ENCODE data around the gene MACROD1. TPM values are rescaled to one million over a fixed set of nuclear protein-coding genes. Genes with fewer than 3 reads are reported as not detected.
A peak's percentile ranks its signal among the peaks of the same experiment; 100 is the strongest.

Gene MACROD1
- total and polyA plus RNA-seq, 9 of the 15 experiments (the other 6 are each of a cell fraction or from before 2014, with no cell fraction given) = 1.1 to 60.0 (median 26.4) TPM

DNA sequence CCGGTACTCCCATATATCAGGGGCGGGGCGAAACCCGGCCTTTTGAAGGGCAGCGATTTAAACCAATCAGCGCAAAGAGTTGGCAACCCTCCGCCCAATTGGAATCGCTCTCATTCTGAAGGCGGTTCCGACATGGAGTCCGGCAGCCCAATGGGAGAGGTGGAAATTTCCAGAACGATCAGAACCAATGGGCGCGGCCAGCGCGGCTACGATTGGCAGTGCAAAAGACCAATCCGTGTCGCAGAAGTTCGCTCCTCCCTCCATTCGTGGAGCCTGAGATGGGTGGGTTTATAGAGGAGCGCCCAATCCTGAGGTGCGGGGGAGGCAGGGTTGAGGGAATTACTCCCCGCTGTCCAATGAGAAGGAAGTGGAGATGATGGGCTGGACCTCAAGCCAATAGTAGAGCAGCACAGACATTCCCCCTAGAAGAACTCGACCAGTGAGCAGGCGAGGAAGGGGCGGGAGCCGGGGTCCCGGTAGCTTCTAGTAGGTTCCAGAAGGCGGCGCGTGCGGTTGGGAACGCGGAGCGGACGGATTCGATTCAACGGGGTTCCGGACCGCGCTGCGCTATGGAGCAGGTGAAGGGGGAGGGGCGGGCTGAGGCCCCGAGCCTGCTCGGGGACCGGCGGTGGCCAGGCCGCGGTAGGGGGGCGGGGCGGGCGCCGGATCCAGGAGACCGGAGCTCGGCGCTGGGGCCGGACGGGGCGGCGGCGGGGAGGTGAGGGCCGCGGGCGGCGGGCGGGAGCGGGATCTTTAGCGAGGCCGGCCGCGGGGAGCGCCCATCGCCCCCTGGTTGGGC is 20.0 kb upstream of the MACROD1 start, which contains the start of gene STIP1 (continued):
- no peak for TF ChIP-seq ZNF668 (CRISPR knock-in tag; IDR thresholded peaks at IDR 0.05)
- TF ChIP-seq MXI1 (IDR thresholded peaks at IDR 0.05; ENCODE audit: low read depth, low read length) = no peak; the same call in 1 of the 2 replicates
- TF ChIP-seq, protein P1, sequence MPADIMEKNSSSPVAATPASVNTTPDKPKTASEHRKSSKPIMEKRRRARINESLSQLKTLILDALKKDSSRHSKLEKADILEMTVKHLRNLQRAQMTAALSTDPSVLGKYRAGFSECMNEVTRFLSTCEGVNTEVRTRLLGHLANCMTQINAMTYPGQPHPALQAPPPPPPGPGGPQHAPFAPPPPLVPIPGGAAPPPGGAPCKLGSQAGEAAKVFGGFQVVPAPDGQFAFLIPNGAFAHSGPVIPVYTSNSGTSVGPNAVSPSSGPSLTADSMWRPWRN (IDR thresholded peaks at IDR 0.05; ENCODE audit: low read depth) = peak; percentile 47; the same call in 1 of the 2 replicates
- TF ChIP-seq POLR2B (IDR thresholded peaks at IDR 0.05; ENCODE audit: low read depth, partially characterized antibody) = peak; percentile 7
- TF ChIP-seq ZNF507 (tag; conservative IDR thresholded peaks at IDR 0.05) = no peak
- TF ChIP-seq NCOA2 (IDR thresholded peaks at IDR 0.05; ENCODE audit: partially characterized antibody in 2 of 2) = no peak
- TF ChIP-seq TEAD2 (tag; IDR thresholded peaks at IDR 0.05) = no peak; the same call in 1 of the 2 replicates
- no peak for TF ChIP-seq NFXL1 (CRISPR knock-in tag; IDR thresholded peaks at IDR 0.05)
- TF ChIP-seq ZNF124 (CRISPR knock-in tag; IDR thresholded peaks at IDR 0.05) = no peak
- TF ChIP-seq ARID2 (IDR thresholded peaks at IDR 0.05) = no peak
- no peak for TF ChIP-seq ZNF764 (CRISPR knock-in tag; IDR thresholded peaks at IDR 0.05; ENCODE audit: low read depth)
- TF ChIP-seq CEBPG (CRISPR knock-in tag; IDR thresholded peaks at IDR 0.05) = no peak
- TF ChIP-seq CEBPG (tag; conservative IDR thresholded peaks at IDR 0.05 in 1 of 2, IDR thresholded peaks at IDR 0.05 in 1 of 2) = no peak
- TF ChIP-seq, protein P2, sequence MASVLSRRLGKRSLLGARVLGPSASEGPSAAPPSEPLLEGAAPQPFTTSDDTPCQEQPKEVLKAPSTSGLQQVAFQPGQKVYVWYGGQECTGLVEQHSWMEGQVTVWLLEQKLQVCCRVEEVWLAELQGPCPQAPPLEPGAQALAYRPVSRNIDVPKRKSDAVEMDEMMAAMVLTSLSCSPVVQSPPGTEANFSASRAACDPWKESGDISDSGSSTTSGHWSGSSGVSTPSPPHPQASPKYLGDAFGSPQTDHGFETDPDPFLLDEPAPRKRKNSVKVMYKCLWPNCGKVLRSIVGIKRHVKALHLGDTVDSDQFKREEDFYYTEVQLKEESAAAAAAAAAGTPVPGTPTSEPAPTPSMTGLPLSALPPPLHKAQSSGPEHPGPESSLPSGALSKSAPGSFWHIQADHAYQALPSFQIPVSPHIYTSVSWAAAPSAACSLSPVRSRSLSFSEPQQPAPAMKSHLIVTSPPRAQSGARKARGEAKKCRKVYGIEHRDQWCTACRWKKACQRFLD (CRISPR knock-in tag; IDR thresholded peaks at IDR 0.05) = peak; percentile 78; the same call in 1 of the 2 replicates
- TF ChIP-seq ZNF253 (CRISPR knock-in tag; conservative IDR thresholded peaks at IDR 0.05) = no peak
- no peak for TF ChIP-seq HDAC1 (IDR thresholded peaks at IDR 0.05)
- TF ChIP-seq, protein P3, sequence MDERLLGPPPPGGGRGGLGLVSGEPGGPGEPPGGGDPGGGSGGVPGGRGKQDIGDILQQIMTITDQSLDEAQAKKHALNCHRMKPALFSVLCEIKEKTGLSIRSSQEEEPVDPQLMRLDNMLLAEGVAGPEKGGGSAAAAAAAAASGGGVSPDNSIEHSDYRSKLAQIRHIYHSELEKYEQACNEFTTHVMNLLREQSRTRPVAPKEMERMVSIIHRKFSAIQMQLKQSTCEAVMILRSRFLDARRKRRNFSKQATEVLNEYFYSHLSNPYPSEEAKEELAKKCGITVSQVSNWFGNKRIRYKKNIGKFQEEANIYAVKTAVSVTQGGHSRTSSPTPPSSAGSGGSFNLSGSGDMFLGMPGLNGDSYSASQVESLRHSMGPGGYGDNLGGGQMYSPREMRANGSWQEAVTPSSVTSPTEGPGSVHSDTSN (CRISPR knock-in tag; IDR thresholded peaks at IDR 0.05; ENCODE audit: low read depth) = peak; percentile 93
- TF ChIP-seq, protein P3 (tag; conservative IDR thresholded peaks at IDR 0.05; ENCODE audit: low read depth) = peak; percentile 100
- TF ChIP-seq GATA2 (CRISPR knock-in tag; IDR thresholded peaks at IDR 0.05) = no peak
- TF ChIP-seq, protein P4, sequence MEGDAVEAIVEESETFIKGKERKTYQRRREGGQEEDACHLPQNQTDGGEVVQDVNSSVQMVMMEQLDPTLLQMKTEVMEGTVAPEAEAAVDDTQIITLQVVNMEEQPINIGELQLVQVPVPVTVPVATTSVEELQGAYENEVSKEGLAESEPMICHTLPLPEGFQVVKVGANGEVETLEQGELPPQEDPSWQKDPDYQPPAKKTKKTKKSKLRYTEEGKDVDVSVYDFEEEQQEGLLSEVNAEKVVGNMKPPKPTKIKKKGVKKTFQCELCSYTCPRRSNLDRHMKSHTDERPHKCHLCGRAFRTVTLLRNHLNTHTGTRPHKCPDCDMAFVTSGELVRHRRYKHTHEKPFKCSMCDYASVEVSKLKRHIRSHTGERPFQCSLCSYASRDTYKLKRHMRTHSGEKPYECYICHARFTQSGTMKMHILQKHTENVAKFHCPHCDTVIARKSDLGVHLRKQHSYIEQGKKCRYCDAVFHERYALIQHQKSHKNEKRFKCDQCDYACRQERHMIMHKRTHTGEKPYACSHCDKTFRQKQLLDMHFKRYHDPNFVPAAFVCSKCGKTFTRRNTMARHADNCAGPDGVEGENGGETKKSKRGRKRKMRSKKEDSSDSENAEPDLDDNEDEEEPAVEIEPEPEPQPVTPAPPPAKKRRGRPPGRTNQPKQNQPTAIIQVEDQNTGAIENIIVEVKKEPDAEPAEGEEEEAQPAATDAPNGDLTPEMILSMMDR (IDR thresholded peaks at IDR 0.05 in 2 of 3, conservative IDR thresholded peaks at IDR 0.05 in 1 of 3; ENCODE audit: insufficient read depth in 2 of 3, low read depth in 1 of 3, low read length in 3 of 3) = peak; percentile 58 to 70 (median 64); a peak in 5 of 6 replicates
